NCI-H510A (cell line): ENCODE data around the gene LCN2.

ENCODE experiments used
- DNase-seq: peaks from one replicate; lab custom pipeline; 2025; lab: John Stamatoyannopoulos, UW

LCN2 gene

GRCh38 chr9:128115187-128116103, 33.8 kb upstream of the LCN2 start:
- DNase-seq: no peak

- DNase-seq: no peak
These were observed 32.9 kb upstream of the LCN2 start for GRCh38 chr9:128116104-128117083.

- DNase-seq: no peak
These were observed 31.4 kb upstream of the LCN2 start for GRCh38 chr9:128117613-128118471.

GRCh38 chr9:128118472-128118857, 30.8 kb upstream of the LCN2 start:
- DNase-seq: no peak

- no peak for DNase-seq
These were observed 30.1 kb upstream of the LCN2 start for GRCh38 chr9:128118971-128119665.

- DNase-seq: no peak
These were observed 29.1 kb upstream of the LCN2 start for GRCh38 chr9:128120061-128120740.

- no peak for DNase-seq
These were observed 28.4 kb upstream of the LCN2 start for GRCh38 chr9:128120741-128121465.

- no peak for DNase-seq
These were observed 27.8 kb upstream of the LCN2 start for GRCh38 chr9:128121466-128121810.

- DNase-seq: no peak
These were observed 27.1 kb upstream of the LCN2 start for GRCh38 chr9:128121924-128122808.

GRCh38 chr9:128122809-128123175, 26.5 kb upstream of the LCN2 start:
- DNase-seq: no peak

GRCh38 chr9:128123451-128124080, 25.7 kb upstream of the LCN2 start:
- no peak for DNase-seq

GRCh38 chr9:128124451-128124850, 24.8 kb upstream of the LCN2 start:
- DNase-seq: no peak

- no peak for DNase-seq
These were observed 24.2 kb upstream of the LCN2 start for GRCh38 chr9:128124873-128125579.

GRCh38 chr9:128125580-128126354, 23.5 kb upstream of the LCN2 start:
- DNase-seq: no peak

GRCh38 chr9:128127568-128127989, 21.7 kb upstream of the LCN2 start, which contains the start of gene PTGES2:
Gene PTGES2, minus strand, starts transcription at chr9:128127729. Its CDS starts 12 bp downstream, at chr9:128127717.
- peak; percentile 79 for DNase-seq

GRCh38 chr9:128127990-128128835, 21.0 kb upstream of the LCN2 start:
- peak; percentile 86 for DNase-seq
